HepG2 (cell line): ENCODE measurements around the gene PASD1. TPM values are rescaled to one million over a fixed set of nuclear protein-coding genes. Genes with fewer than 3 reads are reported as not detected.

Experiments used
- ATAC-seq: fragments of 200-7000 bp; cut with Tn5 transposase; 3 replicates; pipeline ENCODE4 v1.9.1; 2020; ENCODE audit warnings: mild to moderate bottlenecking, moderate library complexity
- BruUV-seq: library from RNA; stranded (reverse); fragments of 400-500 nt; replicated peaks from 2 replicates; lab custom pipeline; 2021; lab: Mats Ljungman, UMichigan
- CTCF ChIA-PET: fragments of 300-600 bp; formaldehyde crosslinking; extraction: SDS; loops from one replicate; lab custom pipeline; 2021; ENCODE audit warnings: low total read pairs, inconsistent platforms, low intra/inter-chr PET ratio; lab: Yijun Ruan, JAX
- POLR2A ChIA-PET: fragments of 350-600 bp; sonication (Branson Sonifier 250); formaldehyde crosslinking; loops from one replicate; lab custom pipeline; 2020; ENCODE audit warnings: antibody characterized with exemption, inconsistent platforms; lab: Yijun Ruan, JAX
- DNase-seq: peaks from one replicate; pipeline ENCODE4 v3.0.0-alpha.2; 2015; ENCODE audit warnings: low spot score
- FAIRE-seq: peaks from 3 replicates; lab custom pipeline; 2011; peaks lifted over from hg19 to GRCh38; lab: Jason Lieb, UNC
- H2AFZ ChIP-seq: one replicate; pipeline ENCODE4 v1.6.1; 2011; ENCODE audit warnings: low read length, inconsistent platforms
- H3K27ac ChIP-seq: fragments of 300-600 bp; 3 replicates; pipeline ENCODE4 v1.8.0; 2011; ENCODE audit warnings: mixed run types, mild to moderate bottlenecking, mixed read lengths, low read length, inconsistent platforms; ENCODE audit not compliant: insufficient read depth; ENCODE audit errors: extremely low read length
- H3K27me3 ChIP-seq, 2 experiments: fragments of 200-600 bp in 1 of 2; 2 replicates in 1 of 2; 3 replicates in 1 of 2; pipeline versions ENCODE4 v1.6.0 to v1.8.0; 2011; ENCODE audit warnings: low read length in 2 of 2, mild to moderate bottlenecking in 2 of 2, moderate library complexity in 2 of 2, inconsistent platforms in 1 of 2; ENCODE audit not compliant: insufficient read depth in 2 of 2, control insufficient read depth in 1 of 2
- H3K36me3 ChIP-seq, 2 experiments: fragments of 200-600 bp in 1 of 2; replicated peaks in 1 of 2; 2 replicates in 1 of 2; 3 replicates in 1 of 2; pipeline versions ENCODE4 v1.5.1 to v1.8.0; 2011; ENCODE audit warnings: low read length in 2 of 2, inconsistent platforms in 1 of 2; ENCODE audit not compliant: insufficient read depth in 2 of 2, control insufficient read depth in 1 of 2
- H3K4me1 ChIP-seq: 2 replicates; pipeline ENCODE4 v1.5.1; 2012; ENCODE audit warnings: low read length, inconsistent platforms; ENCODE audit not compliant: insufficient read depth
- H3K4me2 ChIP-seq: 2 replicates; pipeline ENCODE4 v1.6.0; 2011; ENCODE audit warnings: low read depth, low read length, inconsistent platforms
- H3K4me3 ChIP-seq, 3 experiments: fragments of 200-600 bp in 1 of 3; sonication (generic), shearing (Covaris generic) in 1 of 3; replicated peaks in 1 of 3; 2 replicates each; pipeline ENCODE4 v1.5.1; 2011 to 2016; ENCODE audit warnings: low read length in 3 of 3, inconsistent platforms in 2 of 3, low read depth in 2 of 3, mild to moderate bottlenecking in 2 of 3, control low read depth in 1 of 3, mixed read lengths in 1 of 3; ENCODE audit not compliant: insufficient read depth in 1 of 3
- H3K79me2 ChIP-seq: one replicate; pipeline ENCODE4 v1.6.1; 2011; ENCODE audit warnings: low read length, inconsistent platforms; ENCODE audit not compliant: insufficient read depth
- H3K9ac ChIP-seq: 2 replicates; pipeline ENCODE4 v1.6.0; 2011; ENCODE audit warnings: mild to moderate bottlenecking, low read depth, low read length, inconsistent platforms; ENCODE audit not compliant: insufficient read depth
- H3K9me3 ChIP-seq: 2 replicates; pipeline ENCODE4 v1.5.1; 2012; ENCODE audit warnings: mild to moderate bottlenecking, low read length
- H4K20me1 ChIP-seq: 2 replicates; pipeline ENCODE4 v1.6.0; 2011; ENCODE audit warnings: inconsistent platforms, mild to moderate bottlenecking, low read length, moderate library complexity; ENCODE audit not compliant: insufficient read depth
- ATF7 ChIP-seq, 2 experiments: fragments of 450-650 bp in 1 of 2; sonication (generic) in 1 of 2; formaldehyde crosslinking in 1 of 2; IDR thresholded peaks; 2 replicates each; pipeline versions ENCODE4 v1.4.0 to v1.6.1; 2016 to 2020; ENCODE audit warnings: antibody characterized with exemption in 1 of 2, mild to moderate bottlenecking in 1 of 2, missing genetic modification reagents in 1 of 2
- CEBPB ChIP-seq: IDR thresholded peaks from 2 replicates; pipeline ENCODE4 v1.6.1; 2011; ENCODE audit warnings: low read depth, low read length, improper control_type of control experiment, borderline replicate concordance
- HNRNPK ChIP-seq: fragments of 200-400 bp; formaldehyde crosslinking; IDR thresholded peaks from 2 replicates; pipeline ENCODE4 v1.6.1; 2018; ENCODE audit warnings: low read length, low read depth, moderate library complexity, mild to moderate bottlenecking; ENCODE audit not compliant: poor library complexity, severe bottlenecking
- KLF15 ChIP-seq: sonication (generic); formaldehyde crosslinking; IDR thresholded peaks from 2 replicates; pipeline ENCODE4 v1.8.1; 2023; ENCODE audit warnings: borderline replicate concordance, mild to moderate bottlenecking, inconsistent platforms, missing genetic modification reagents, mixed read lengths
- MBNL3 ChIP-seq: fragments of 250-450 bp; sonication (Bioruptor Pico); conservative IDR thresholded peaks from 2 replicates; pipeline ENCODE4 v1.8.0; 2022; ENCODE audit warnings: mild to moderate bottlenecking, inconsistent platforms
- THYN1 ChIP-seq: sonication (generic); formaldehyde crosslinking; IDR thresholded peaks from 2 replicates; pipeline ENCODE4 v1.8.1; 2023; ENCODE audit warnings: low read depth, mild to moderate bottlenecking, moderate library complexity, missing genetic modification reagents, borderline replicate concordance
- ZNF768 ChIP-seq: sonication (generic); formaldehyde crosslinking; IDR thresholded peaks from 2 replicates; pipeline ENCODE4 v1.4.0; 2020; ENCODE audit warnings: missing genetic modification reagents
- WGBS: methylation state at CpG from one replicate; pipeline ENCODE4 v1.1.6; 2017; ENCODE audit warnings: low lambda C conversion rate; 5-methylcytosine and 5-hydroxymethylcytosine counted together
- in situ Hi-C: cut with HindIII; loops from 2 replicates; pipeline ENCODE4 v1.10.0; 2017; ENCODE audit warnings: low pct_unique_long_range_greater_than_20kb; ENCODE audit not compliant: extremely low pct_ligation_motif_present
- intact Hi-C: fragments of 100-400 bp; cut with micrococcal nuclease; formaldehyde crosslinking; loops from one replicate; pipeline ENCODE4 v1.10.0; 2022; ENCODE audit not compliant: unreplicated experiment
- polyA plus RNA-seq, 8 experiments: library from polyadenylated mRNA; depleted of rRNA in 3 of 8; stranded (reverse) in 7 of 8; unstranded in 1 of 8; fragments of >200 nt; fragmentation: Illumina TruSeq in 4 of 8; extraction: Trizol in 4 of 8; gene quantifications; 2 replicates each; pipeline versions ENCODE4 v1.2.1 to v1.2.3, GENCODE V29; 2011 to 2016; ENCODE audit warnings: low read depth in 4 of 8, missing spikeins in 1 of 8, mixed read lengths in 1 of 8; ENCODE audit not compliant: insufficient read depth in 1 of 8
- total RNA-seq, 5 experiments: library from RNA; depleted of rRNA; stranded (reverse); fragments of >200 nt; fragmentation: Illumina TruSeq; extraction: Trizol; gene quantifications; 2 replicates each; pipeline ENCODE4 v1.2.3, GENCODE V29; 2016; ENCODE audit warnings: low read depth in 1 of 5

The PASD1 gene
- total and polyA plus RNA-seq, 2 of the 13 experiments (the other 11 are each of a cell fraction or from before 2014, with no cell fraction given) = not detected

DNA sequence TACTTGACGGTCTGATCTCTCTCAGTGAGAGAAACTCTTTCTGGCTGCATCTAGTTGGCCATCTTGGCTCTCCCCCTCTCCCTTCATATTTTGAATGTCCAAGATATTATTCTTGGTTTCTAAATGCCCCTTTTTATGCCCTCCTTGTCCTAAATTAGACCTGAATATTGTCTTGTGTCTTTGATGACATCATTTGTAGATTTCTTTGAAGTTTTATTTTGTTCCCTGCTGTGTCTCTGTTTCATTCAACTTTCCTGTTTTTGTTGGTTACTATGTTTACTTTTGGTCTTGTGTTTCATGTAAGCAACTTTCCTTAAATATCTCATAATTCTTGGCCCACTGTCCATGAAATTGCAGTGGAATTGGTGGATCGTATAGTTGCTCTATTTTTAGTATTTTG, 46.1 kb upstream of the PASD1 start:
- Histone ChIP-seq H3K36me3 (no peaks in the 10 kb centered on the region), H3K4me1 (no peaks in the 10 kb centered on the region), H3K27me3 (no peaks in the 10 kb centered on the region), H4K20me1 (no peaks in the 10 kb centered on the region), H3K27ac (no peak overlapping the region), H3K9me3 (no peaks in the 10 kb centered on the region), H3K79me2 (no peaks in the 10 kb centered on the region), H3K4me2 (no peak overlapping the region), H3K4me3 (no peak overlapping the region), H2AFZ (no peak overlapping the region), H3K9ac (no peak overlapping the region)
- ChIA-PET CTCF (no interaction called here), POLR2A (no interaction called here)
- FAIRE-seq (no peak), ATAC-seq (no peak), DNase-seq (no peak)
- BruUV-seq = no TSS peak
- in situ Hi-C loops = loop anchor here (25.0 kb wide), 1 partner anchor 170 kb away; the partner anchor contains the start of gene PRRG3
- intact Hi-C loops = no loop called here
- peak; percentile 70 for TF ChIP-seq ATF7 (IDR thresholded peaks at IDR 0.05)
- TF ChIP-seq ATF7 (CRISPR knock-in tag; IDR thresholded peaks at IDR 0.05) = no peak
- no peak for TF ChIP-seq MBNL3 (CRISPR knock-in tag)
- 100% methylated on average over 2 of the region's 2 CpGs for WGBS

DNA sequence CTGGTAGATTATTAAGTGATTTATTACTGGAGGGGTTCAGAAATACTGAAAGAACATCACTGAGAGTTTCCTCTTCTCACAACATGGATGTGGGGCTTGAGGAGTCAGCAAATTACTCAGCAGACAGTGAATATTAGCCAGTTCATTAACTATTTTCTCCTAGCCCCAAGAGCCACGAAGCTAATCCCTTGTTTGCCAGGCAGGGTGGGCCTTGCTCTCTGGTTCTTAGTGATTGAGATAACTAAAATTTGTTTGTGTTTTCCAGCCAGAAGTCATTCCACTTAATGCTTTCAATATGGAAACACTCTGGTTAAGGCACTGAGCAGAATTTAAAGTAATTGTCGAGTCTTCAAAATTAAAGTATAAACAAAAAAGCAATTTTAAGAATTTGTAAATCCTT, 40.1 kb upstream of the PASD1 start:
- Histone ChIP-seq H3K36me3 (no peaks in the 10 kb centered on the region), H2AFZ (no peak overlapping the region), H3K79me2 (no peaks in the 10 kb centered on the region), H4K20me1 (no peaks in the 10 kb centered on the region), H3K4me1 (no peaks in the 10 kb centered on the region), H3K27ac (no peak overlapping the region), H3K4me2 (no peak overlapping the region), H3K9me3 (no peaks in the 10 kb centered on the region), H3K4me3 (no peak overlapping the region), H3K27me3 (no peaks in the 10 kb centered on the region), H3K9ac (no peak overlapping the region)
- no TSS peak for BruUV-seq
- TF ChIP-seq HNRNPK = no peak
- no peak for TF ChIP-seq KLF15 (CRISPR knock-in tag)
- TF ChIP-seq CEBPB = no peak
- TF ChIP-seq ZNF768 (CRISPR knock-in tag) = no peak
- TF ChIP-seq THYN1 (CRISPR knock-in tag) = no peak
- no peak for ATAC-seq
- FAIRE-seq = no peak
- WGBS = 92% methylated on average over 1 of the region's 2 CpGs
- no peak for DNase-seq
- intact Hi-C loops (no loop called here), in situ Hi-C loops (loop anchor here (25.0 kb wide), 1 partner anchor 164 kb away; the partner anchor contains the start of gene PRRG3)
- ChIA-PET CTCF (no interaction called here), POLR2A (no interaction called here)
